Measurements from ENCODE around the gene ZNF214.
"Not testable (repeated sequence)": the region's sequence is repeated elsewhere in the genome, so short reads cannot be mapped to it uniquely, and the experiment has no call there.

ZNF214 gene

DNA sequence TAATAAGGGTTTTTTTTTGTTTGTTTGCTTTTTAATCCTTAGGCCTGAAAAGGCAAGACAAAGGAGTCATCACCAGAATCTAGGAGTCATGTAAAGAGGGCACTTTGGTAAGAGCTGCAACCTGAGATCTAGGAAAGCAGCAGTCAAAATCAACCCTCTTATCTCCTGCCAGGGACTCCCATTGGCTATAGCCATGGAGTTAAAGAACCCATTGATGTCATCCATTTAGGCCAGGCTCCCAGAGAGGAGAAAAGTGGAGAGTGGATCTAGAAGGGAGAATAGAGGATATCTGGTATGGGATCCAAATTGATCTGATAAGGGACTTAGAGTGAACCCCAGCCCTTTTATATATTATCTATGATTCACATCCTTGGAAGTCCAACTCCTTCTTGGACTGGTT, 58.0 kb downstream of the ZNF214 start:
- no peak overlapping the region for H3K4me2 ChIP-seq
- no peak overlapping the region for H3K4me3 ChIP-seq
- no peaks in the 10 kb centered on the region for H4K20me1 ChIP-seq
- H3K36me3 ChIP-seq, result no peaks in the 10 kb centered on the region
- H3K9me3 ChIP-seq (replicated peaks in 1 of 11), result no peaks in the 10 kb centered on the region; a peak in 1 of 22 replicates
- no peaks in the 10 kb centered on the region for H3K4me1 ChIP-seq
- TF ChIP-seq Cebpa-rat (IDR thresholded peaks at IDR 0.05), result no peak
- H3K9ac ChIP-seq, result no peak overlapping the region
- no peaks in the 10 kb centered on the region for H3K27me3 ChIP-seq
- no peak overlapping the region for H3K27ac ChIP-seq

DNA sequence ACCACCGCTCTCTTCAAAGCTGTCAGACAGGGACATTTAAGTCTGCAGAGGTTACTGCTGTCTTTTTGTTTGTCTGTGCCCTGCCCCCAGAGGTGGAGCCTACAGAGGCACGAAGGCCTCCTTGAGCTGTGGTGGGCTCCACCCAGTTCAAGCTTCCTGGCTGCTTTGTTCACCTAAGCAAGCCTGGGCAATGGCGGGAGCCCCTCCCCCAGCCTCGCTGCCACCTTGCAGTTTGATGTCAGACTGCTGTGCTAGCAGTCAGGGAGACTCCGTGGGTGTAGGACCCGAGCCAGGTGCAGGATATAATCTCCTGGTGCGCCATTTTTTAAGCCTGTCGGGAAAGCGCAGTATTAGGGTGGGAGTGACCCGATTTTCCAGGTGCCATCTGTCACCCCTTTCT, 65.9 kb downstream of the ZNF214 start:
- not testable (repeated sequence) for H3K27ac ChIP-seq; H3K4me3 ChIP-seq; H3K27me3 ChIP-seq; H3K9me3 ChIP-seq (replicated peaks in 1 of 11); H3K4me1 ChIP-seq; H3K4me2 ChIP-seq; H3K36me3 ChIP-seq; H3K9ac ChIP-seq; H4K20me1 ChIP-seq

Data from BLaER1 treated with 17β-estradiol and CSF1 and Interleukin-3, amounts not matched to agents 10 nM and 100 nM (cell line).